GM20431 (cell line): ENCODE measurements around the gene HDAC9.
"Not testable (repeated sequence)": the region's sequence is repeated elsewhere in the genome, so short reads cannot be mapped to it uniquely, and the experiment has no call there.

Experiments
- in situ Hi-C: fragments of 300-500 bp; cut with MseI, MboI; formaldehyde crosslinking; loops from one replicate; pipeline ENCODE4 v1.15.0; 2020; ENCODE audit warnings: low sequenced_read_pairs; ENCODE audit not compliant: unreplicated experiment

Gene HDAC9

DNA sequence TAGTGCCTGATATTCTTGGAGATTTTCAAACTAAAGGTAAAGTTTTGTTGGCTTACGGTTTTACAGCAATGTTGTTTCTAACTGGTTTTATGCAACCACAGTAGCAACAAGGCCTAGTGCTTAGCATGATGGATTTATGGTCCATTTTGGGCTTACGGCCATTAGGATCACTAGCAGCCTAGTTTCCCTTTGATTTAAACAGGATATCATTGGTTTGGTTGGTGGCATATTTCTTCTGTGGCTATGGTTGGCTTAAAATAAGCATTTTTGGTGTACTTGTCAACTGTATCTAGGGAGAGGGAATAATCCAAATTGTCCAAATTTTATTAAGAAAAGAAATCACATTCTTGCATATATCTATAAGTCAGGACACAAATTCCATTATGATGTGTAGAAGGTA is 194.0 kb downstream of the HDAC9 start:
- in situ Hi-C loops = no loop called here

DNA sequence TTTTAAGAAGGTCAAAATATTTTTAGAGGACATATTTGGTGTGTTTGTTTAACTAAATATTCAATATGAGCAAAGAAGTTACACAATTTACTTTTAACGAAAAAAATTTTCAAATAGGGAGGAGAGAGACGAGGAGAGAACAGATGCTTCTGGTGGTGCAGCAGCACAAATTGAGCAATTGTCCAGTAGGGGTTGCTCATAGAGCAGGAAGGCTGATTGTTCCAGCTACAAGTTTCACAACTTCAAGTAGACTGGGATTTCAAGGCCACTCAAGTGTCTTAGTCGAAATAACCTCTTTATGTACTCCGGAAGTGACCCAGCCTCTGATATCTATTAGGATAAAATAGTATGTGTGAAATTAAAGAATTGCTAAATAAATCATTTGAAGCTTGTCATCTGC is 197.9 kb downstream of the HDAC9 start:
- in situ Hi-C loops = no loop called here

DNA sequence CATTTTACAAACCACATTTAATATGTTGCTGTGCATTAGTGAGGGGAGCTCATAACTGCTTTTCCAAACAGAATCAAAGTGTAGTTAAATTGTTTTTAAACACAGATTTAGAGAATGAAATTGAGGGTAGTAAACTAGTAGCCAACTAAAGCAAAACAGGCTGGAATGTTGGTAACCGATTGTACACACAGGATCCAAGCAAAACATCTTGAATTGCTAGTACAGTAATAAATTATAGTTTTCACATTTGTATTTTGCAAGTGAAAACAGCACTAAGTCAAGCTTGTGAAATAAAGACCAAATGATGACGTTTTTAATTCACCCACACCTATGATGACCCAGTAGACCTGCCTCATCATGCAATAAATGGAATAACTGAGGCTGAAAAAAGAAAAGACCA is 198.3 kb downstream of the HDAC9 start:
- in situ Hi-C loops = no loop called here

- in situ Hi-C loops = no loop called here
Observed at GRCh38 chr7:18694484-18694883, 198.9 kb downstream of the HDAC9 start.

DNA sequence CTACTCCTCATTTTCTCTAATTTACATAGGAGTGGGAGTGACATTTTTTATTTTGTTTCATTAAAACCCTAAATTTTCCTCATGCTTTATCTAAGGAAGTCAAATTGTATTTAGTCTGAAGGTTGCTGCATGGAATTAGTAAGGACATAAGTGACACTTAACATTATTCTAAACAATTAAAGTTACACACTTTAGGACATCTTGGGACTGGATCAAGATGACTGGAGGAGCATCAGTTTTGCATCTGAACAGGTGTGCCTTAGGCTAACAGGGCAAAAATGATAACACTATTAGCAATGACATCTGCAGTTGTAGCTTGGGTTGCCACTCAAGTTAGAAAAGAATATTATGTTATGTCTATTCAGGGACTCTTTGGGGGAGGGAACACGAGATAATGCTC is 199.4 kb downstream of the HDAC9 start:
- in situ Hi-C loops = no loop called here

GRCh38 chr7:18698258-18698734 is 202.7 kb downstream of the HDAC9 start:
- in situ Hi-C loops = no loop called here

- in situ Hi-C loops = no loop called here
Observed at GRCh38 chr7:18700147-18700546, 204.6 kb downstream of the HDAC9 start.

- in situ Hi-C loops = no loop called here
Observed at GRCh38 chr7:18702071-18702829, 206.7 kb downstream of the HDAC9 start.

DNA sequence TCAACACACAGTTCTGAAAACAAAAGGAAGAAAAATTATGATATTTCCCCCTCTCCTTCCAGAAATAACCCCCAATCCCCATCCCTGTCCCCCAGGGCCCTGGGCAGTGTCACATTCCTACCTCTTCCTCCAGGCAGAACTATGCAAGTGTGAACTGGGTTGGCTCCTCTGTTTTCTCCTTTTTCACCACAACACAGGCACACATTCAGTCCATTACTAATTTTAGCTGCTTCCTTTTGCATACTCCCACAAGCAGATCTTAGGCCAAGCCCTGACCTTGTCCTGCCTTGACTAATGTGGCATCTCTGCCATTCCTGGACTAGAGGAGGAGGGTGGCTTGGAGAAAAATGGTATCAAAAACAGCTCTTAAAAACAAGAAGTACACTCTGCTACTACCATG is 208.1 kb downstream of the HDAC9 start:
- in situ Hi-C loops = no loop called here

GRCh38 chr7:18706670-18707069 is 211.1 kb downstream of the HDAC9 start:
- in situ Hi-C loops = no loop called here

DNA sequence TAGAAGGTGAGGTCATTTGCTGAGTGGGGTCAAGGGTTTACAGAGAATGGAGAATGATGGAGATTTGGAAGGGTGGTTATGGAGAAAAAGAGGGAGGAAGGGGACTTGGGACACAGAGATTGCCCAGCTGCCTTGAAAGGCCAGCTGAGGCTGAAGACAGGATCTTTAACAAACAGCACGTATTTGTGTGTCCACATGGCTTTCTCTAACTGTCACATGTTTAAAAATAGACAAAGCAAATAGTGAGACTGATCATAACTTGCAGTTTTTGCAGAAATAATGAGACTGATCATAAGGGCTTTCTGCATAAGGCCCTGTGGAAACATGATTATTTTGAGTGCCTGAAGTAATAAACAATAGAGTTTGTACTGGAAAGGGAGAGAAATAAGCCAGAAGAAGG is 212.7 kb downstream of the HDAC9 start:
- in situ Hi-C loops = no loop called here

DNA sequence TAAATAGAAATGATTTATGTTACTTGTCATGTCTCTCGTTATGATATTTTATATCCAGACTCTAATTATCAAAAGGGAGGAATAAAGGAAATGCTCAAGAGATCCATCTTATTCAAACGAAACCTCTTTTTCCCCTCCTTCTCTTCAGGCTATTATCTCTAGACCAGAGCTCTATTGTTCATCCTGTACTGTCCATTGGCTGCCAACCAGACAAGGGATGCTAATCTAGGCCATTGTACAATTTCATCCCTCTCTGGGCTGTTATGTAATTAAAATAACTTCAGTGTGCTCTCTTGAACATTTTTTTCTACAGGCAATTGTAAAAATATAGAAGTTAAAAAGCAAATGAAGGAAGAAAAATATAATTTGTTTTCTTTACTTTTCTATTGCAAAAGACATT is 220.4 kb downstream of the HDAC9 start:
- in situ Hi-C loops = no loop called here

DNA sequence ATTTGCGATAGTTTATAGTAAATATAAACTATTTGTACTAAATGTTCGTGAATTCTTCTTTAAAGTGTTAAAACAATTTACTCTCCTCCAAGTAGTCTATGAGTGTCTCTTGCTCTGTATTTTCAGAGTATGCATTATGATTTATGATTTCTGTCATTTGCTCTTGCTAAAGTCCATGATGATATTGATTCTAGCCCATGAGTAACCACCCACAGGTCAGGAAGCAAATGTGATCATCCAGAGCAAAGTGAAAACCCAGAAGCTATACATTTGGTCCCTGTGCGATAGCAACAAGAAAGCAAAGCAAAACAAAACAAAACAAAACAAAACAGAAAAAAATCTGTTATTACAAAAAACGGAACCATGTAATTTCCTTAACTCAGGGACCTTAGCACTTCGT is 225.9 kb downstream of the HDAC9 start:
- in situ Hi-C loops = no loop called here

- in situ Hi-C loops = no loop called here
Observed at GRCh38 chr7:18724318-18724717, 228.8 kb downstream of the HDAC9 start.

GRCh38 chr7:18727115-18727870 is 231.7 kb downstream of the HDAC9 start:
- in situ Hi-C loops = no loop called here

DNA sequence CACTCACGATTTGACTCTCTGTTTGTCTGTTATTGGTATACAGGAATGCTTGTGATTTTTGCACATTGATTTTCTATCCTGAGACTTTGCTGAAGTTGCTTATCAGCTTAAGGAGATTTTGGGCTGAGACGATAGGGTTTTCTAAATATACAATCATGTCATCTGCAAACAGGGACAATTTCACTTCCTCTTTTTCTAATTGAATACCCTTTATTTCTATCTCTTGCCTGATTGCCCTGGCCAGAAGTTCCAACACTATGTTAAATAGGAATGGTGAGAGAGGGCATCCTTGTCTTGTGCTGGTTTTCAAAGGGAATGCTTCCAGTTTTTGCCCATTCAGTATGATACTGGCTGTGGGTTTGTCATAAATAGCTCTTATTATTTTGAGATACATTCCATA is 240.5 kb downstream of the HDAC9 start:
- in situ Hi-C loops = not testable (repeated sequence)

DNA sequence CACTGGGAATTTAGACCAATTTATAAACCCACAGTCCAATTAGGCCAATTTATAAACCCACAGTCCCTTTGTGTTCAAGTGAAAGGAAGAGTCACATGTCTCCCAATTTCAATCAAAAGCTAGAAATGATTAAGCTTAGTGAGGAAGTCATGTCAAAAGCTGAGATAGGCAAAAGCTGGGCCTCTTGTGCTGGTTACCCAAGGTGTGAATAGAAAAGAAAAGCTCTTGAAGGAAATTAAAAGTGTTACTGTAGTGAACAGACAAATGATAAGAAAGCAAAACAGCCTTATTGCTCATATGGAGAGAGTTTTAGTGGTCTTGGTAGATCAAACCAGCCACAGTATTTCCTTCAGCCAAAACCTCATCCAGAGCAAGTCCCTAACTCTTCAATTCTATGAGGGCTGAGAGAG is 245.0 kb downstream of the HDAC9 start:
- in situ Hi-C loops = no loop called here

- in situ Hi-C loops = no loop called here
Observed at GRCh38 chr7:18753972-18754610, 258.5 kb downstream of the HDAC9 start.

- in situ Hi-C loops = no loop called here
Observed at GRCh38 chr7:18754766-18755165, 259.2 kb downstream of the HDAC9 start.

GRCh38 chr7:18755793-18756192 is 260.2 kb downstream of the HDAC9 start:
- in situ Hi-C loops = no loop called here
